Natural killer cell (primary cell): ENCODE results near the gene BTN2A1. TPM values are rescaled to one million over a fixed set of nuclear protein-coding genes. Genes with fewer than 3 reads are reported as not detected.

Experiments
- ATAC-seq, 3 donors: fragments of 150-1000 bp in 2 of 3; fragments of 200-7000 bp in 1 of 3; cut with Tn5 transposase; 1 replicate in 1 of 3; 2 replicates in 2 of 3; pipeline ENCODE4 v1.10.0; 2021; ENCODE audit warnings: mild to moderate bottlenecking in 2 of 3, moderate library complexity in 2 of 3
- DNase-seq, 2 donors: peaks; one replicate each; pipeline versions ENCODE4 v3.0.0 to v3.0.0-alpha.2; 2013 to 2021; ENCODE audit warnings: mixed read lengths in 1 of 2
- H3K27ac ChIP-seq: one replicate; pipeline ENCODE4 v1.5.1; 2013; ENCODE audit warnings: mild to moderate bottlenecking, low read length
- H3K27me3 ChIP-seq: one replicate; pipeline ENCODE4 v1.6.1; 2013; ENCODE audit warnings: low read length; ENCODE audit not compliant: control insufficient read depth, insufficient read depth
- H3K36me3 ChIP-seq: one replicate; pipeline ENCODE4 v1.6.1; 2013; ENCODE audit warnings: low read length; ENCODE audit not compliant: control insufficient read depth, insufficient read depth
- H3K4me1 ChIP-seq: one replicate; pipeline ENCODE4 v1.6.1; 2013; ENCODE audit warnings: low read length; ENCODE audit not compliant: control insufficient read depth, insufficient read depth
- H3K4me3 ChIP-seq: one replicate; pipeline ENCODE4 v1.5.1; 2013; ENCODE audit warnings: low read length
- H3K9me3 ChIP-seq: one replicate; pipeline ENCODE4 v1.6.1; 2013; ENCODE audit warnings: low read length; ENCODE audit not compliant: control insufficient read depth, insufficient read depth
- H3K27ac Mint-ChIP-seq, 2 donors: one replicate each; pipeline ENCODE4 v1.8.0; 2022; ENCODE audit warnings: mild to moderate bottlenecking in 2 of 2, mixed read lengths in 2 of 2, moderate library complexity in 1 of 2
- H3K27me3 Mint-ChIP-seq, 2 donors: one replicate each; pipeline ENCODE4 v1.8.0; 2022; ENCODE audit warnings: low read depth in 2 of 2, mixed read lengths in 2 of 2
- H3K36me3 Mint-ChIP-seq: one replicate; pipeline ENCODE4 v1.8.0; 2022; ENCODE audit warnings: mixed read lengths
- H3K4me1 Mint-ChIP-seq, 2 donors: one replicate each; pipeline ENCODE4 v1.8.0; 2022; ENCODE audit warnings: mixed read lengths in 2 of 2
- H3K4me3 Mint-ChIP-seq: one replicate; pipeline ENCODE4 v1.8.0; 2022; ENCODE audit warnings: mild to moderate bottlenecking, moderate library complexity, mixed read lengths
- H3K9me3 Mint-ChIP-seq, 2 donors: one replicate each; pipeline ENCODE4 v1.8.0; 2022; ENCODE audit warnings: mixed read lengths in 2 of 2
- CTCF ChIP-seq: fragments of 200-600 bp; IDR thresholded peaks from one replicate; pipeline ENCODE4 v1.8.0; 2022; ENCODE audit warnings: antibody characterized with exemption
- WGBS: methylation state at CpG from one replicate; pipeline ENCODE4 v1.1.7; 2013; ENCODE audit warnings: missing lambda C conversion rate; ENCODE audit not compliant: insufficient coverage; 5-methylcytosine and 5-hydroxymethylcytosine counted together
- intact Hi-C: fragments of 100-400 bp; cut with micrococcal nuclease; formaldehyde crosslinking; loops from one replicate; pipeline ENCODE4 v1.14.2; 2022
- total RNA-seq, 4 donors: library from RNA; stranded (reverse); fragments of 120-200 nt in 1 of 4; gene quantifications; one replicate each; pipeline versions ENCODE4 v1.2.3 to v1.2.4, GENCODE V29; 2013 to 2022

BTN2A1 gene
- total RNA-seq, 3 donors from 2014 or later (not counting 1 experiment from before 2014, with no cell fraction given), result 33.8 to 51.2 (median 43.3) TPM

DNA sequence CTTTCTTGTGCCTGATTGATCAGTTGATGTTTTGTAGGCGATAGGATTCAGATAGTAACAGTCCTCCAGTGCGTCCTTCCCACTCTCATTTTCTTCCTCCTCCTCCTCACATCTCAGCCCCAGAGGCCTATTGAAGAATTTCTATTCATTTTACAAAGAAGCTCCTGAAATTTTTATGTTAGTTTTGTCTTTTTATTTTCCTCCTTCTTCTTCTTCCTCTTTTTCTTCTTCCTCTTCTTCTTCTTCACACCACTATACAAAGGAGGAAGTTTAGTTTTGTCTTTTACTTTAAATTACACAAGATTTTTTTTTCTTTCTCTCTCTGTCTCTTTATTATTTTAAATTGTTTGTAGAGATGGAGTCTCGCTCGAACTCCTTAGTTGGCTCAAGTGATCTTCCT is 19.1 kb downstream of the BTN2A1 start:
- Mint-ChIP-seq H3K4me1 (peaks cover 30 to 32% of the 10 kb centered on the region in 2 donors), H3K27me3 (no peaks in the 10 kb centered on the region), H3K4me3 (peak overlapping the region; percentile 15), H3K9me3 (no peaks in the 10 kb centered on the region), H3K36me3 (no peaks in the 10 kb centered on the region), H3K27ac (peak overlapping the region; percentile 94 to 99)
- TF ChIP-seq CTCF, result no peak
- Histone ChIP-seq H3K4me3 (no peak overlapping the region), H3K27ac (peak overlapping the region; percentile 99), H3K9me3 (peaks cover 3% of the 10 kb centered on the region), H3K4me1 (peaks cover 40% of the 10 kb centered on the region), H3K27me3 (no peaks in the 10 kb centered on the region), H3K36me3 (no peaks in the 10 kb centered on the region)
- ATAC-seq (no peak), DNase-seq (no peak)
- intact Hi-C loops, result no loop called here
- 92% methylated on average over 3 of the region's 4 CpGs for WGBS

DNA sequence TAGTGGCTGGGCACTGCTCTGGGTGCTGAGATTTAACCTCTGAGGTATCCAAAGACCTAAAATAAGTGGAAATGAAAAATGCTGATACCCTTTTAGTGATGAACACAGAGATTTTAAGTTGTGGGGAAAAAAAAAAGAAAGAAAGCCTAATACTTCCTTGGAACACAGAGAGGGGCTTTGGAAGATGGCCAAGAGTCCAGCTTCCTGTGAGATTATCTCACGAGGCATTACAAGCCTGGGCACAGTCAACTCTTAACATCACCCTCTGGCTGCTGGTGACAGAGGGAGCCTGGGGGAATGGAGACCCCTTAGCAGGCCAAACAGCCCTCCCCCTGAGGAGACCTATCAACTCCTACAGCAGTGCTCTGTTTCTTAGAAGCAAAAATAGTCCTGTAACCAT is 19.7 kb downstream of the BTN2A1 start:
- DNase-seq (no peak), ATAC-seq (no peak)
- no peak overlapping the region for H3K4me3 Mint-ChIP-seq
- no peaks in the 10 kb centered on the region for H3K9me3 Mint-ChIP-seq
- Histone ChIP-seq H3K9me3 (no peaks in the 10 kb centered on the region), H3K27me3 (no peaks in the 10 kb centered on the region), H3K36me3 (no peaks in the 10 kb centered on the region), H3K27ac (peak overlapping the region; percentile 57), H3K4me3 (no peak overlapping the region), H3K4me1 (peaks cover 40% of the 10 kb centered on the region)
- no peaks in the 10 kb centered on the region for H3K27me3 Mint-ChIP-seq
- H3K4me1 Mint-ChIP-seq, result peaks cover 26 to 32% of the 10 kb centered on the region in 2 donors
- no peaks in the 10 kb centered on the region for H3K36me3 Mint-ChIP-seq
- intact Hi-C loops, result no loop called here
- no peak for TF ChIP-seq CTCF
- 50% methylated on average over 1 of the region's 1 CpG for WGBS
- H3K27ac Mint-ChIP-seq, result peak overlapping the region; percentile 94 to 99

GRCh38 chr6:26478100-26478984 is 20.6 kb downstream of the BTN2A1 start:
- Mint-ChIP-seq H3K9me3 (no peaks in the 10 kb centered on the region), H3K36me3 (no peaks in the 10 kb centered on the region), H3K4me3 (no peak overlapping the region), H3K27me3 (no peaks in the 10 kb centered on the region), H3K4me1 (peaks cover 17 to 23% of the 10 kb centered on the region in 2 donors), H3K27ac (peak overlapping the region; percentile 42 to 99)
- Histone ChIP-seq H3K9me3 (no peaks in the 10 kb centered on the region), H3K4me1 (peaks cover 32% of the 10 kb centered on the region), H3K27me3 (no peaks in the 10 kb centered on the region), H3K27ac (peak overlapping the region; percentile 57), H3K36me3 (no peaks in the 10 kb centered on the region), H3K4me3 (no peak overlapping the region)
- no peak for DNase-seq
- ATAC-seq, result no peak
- intact Hi-C loops, result no loop called here
- no peak for TF ChIP-seq CTCF
- 95% methylated on average over 1 of the region's 2 CpGs for WGBS
